Endothelial cell (in vitro differentiated cells): ENCODE results near the gene ADAMTS2. TPM values are rescaled to one million over a fixed set of nuclear protein-coding genes. Genes with fewer than 3 reads are reported as not detected.

Source experiments
- DNase-seq: peaks from one replicate; pipeline ENCODE4 v3.0.0; 2021; ENCODE audit warnings: low spot score
- H3K27ac Mint-ChIP-seq: one replicate; pipeline ENCODE4 v1.8.0; 2021; ENCODE audit warnings: mixed read lengths, inconsistent platforms; ENCODE audit not compliant: unreplicated experiment
- H3K27me3 Mint-ChIP-seq: one replicate; pipeline ENCODE4 v1.8.0; 2021; ENCODE audit warnings: mild to moderate bottlenecking, moderate library complexity, mixed read lengths, inconsistent platforms; ENCODE audit not compliant: unreplicated experiment
- H3K36me3 Mint-ChIP-seq: one replicate; pipeline ENCODE4 v1.8.0; 2021; ENCODE audit warnings: mild to moderate bottlenecking, low read depth, mixed read lengths, inconsistent platforms; ENCODE audit not compliant: unreplicated experiment
- H3K4me1 Mint-ChIP-seq: one replicate; pipeline ENCODE4 v1.8.0; 2021; ENCODE audit warnings: mild to moderate bottlenecking, mixed read lengths, inconsistent platforms; ENCODE audit not compliant: unreplicated experiment
- H3K4me3 Mint-ChIP-seq: one replicate; pipeline ENCODE4 v1.8.0; 2021; ENCODE audit warnings: mild to moderate bottlenecking, mixed read lengths, inconsistent platforms; ENCODE audit not compliant: unreplicated experiment
- H3K9me3 Mint-ChIP-seq: one replicate; pipeline ENCODE4 v1.8.0; 2021; ENCODE audit warnings: mixed read lengths, inconsistent platforms; ENCODE audit not compliant: unreplicated experiment
- CTCF ChIP-seq: fragments of 200-600 bp; sonication (generic); IDR thresholded peaks from one replicate; pipeline ENCODE4 v1.5.0; 2021; ENCODE audit warnings: antibody characterized with exemption; ENCODE audit not compliant: unreplicated experiment
- total RNA-seq: library from RNA; stranded (reverse); fragmentation: NEBNext Ultra II Directional; extraction: Animal tissue kit (Norgen Biotek cat#: 25700); gene quantifications from one replicate; pipeline ENCODE4 v1.2.1, GENCODE V29; 2021; ENCODE audit not compliant: unreplicated experiment

Gene ADAMTS2
- total RNA-seq, 1 donor from 2014 or later, result 1.5 TPM

GRCh38 chr5:179361037-179361603 is 15.9 kb upstream of the ADAMTS2 start:
- H3K4me1 Mint-ChIP-seq, result no peaks in the 10 kb centered on the region
- TF ChIP-seq CTCF, result no peak
- H3K36me3 Mint-ChIP-seq, result no peaks in the 10 kb centered on the region
- no peak for DNase-seq
- H3K27me3 Mint-ChIP-seq, result peaks cover 2% of the 10 kb centered on the region
- no peaks in the 10 kb centered on the region for H3K9me3 Mint-ChIP-seq
- no peak overlapping the region for H3K4me3 Mint-ChIP-seq
- no peak overlapping the region for H3K27ac Mint-ChIP-seq

DNA sequence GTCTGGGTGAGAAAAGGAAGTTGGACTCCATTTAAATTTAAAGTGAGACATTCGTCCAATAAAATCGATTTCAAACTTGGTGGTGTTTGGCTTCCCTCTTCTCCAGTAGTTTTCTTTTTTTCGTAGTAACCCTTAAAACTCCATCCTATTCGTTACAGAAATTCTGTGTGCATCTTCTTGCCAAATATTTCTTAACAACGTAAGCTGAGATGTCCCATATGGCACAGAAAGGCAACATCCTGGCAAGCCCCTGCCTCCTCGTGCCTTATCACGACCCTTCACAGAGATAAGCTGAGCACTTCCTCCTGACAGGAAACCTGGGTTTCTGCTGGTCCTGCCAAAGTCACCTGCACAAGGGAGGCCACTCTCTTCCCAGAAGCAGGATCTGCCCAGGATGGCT is 11.8 kb upstream of the ADAMTS2 start:
- no peak for DNase-seq
- TF ChIP-seq CTCF, result no peak
- Mint-ChIP-seq H3K36me3 (no peaks in the 10 kb centered on the region), H3K27ac (no peak overlapping the region), H3K9me3 (no peaks in the 10 kb centered on the region), H3K4me1 (no peaks in the 10 kb centered on the region), H3K4me3 (no peak overlapping the region), H3K27me3 (peaks cover under 1% of the 10 kb centered on the region)

- no peak for TF ChIP-seq CTCF
- no peak overlapping the region for H3K27ac Mint-ChIP-seq
- DNase-seq, result no peak
- no peak overlapping the region for H3K4me3 Mint-ChIP-seq
- no peaks in the 10 kb centered on the region for H3K27me3 Mint-ChIP-seq
- H3K4me1 Mint-ChIP-seq, result no peaks in the 10 kb centered on the region
- no peaks in the 10 kb centered on the region for H3K36me3 Mint-ChIP-seq
- no peaks in the 10 kb centered on the region for H3K9me3 Mint-ChIP-seq
These were observed 11.0 kb upstream of the ADAMTS2 start for GRCh38 chr5:179355976-179356974.

DNA sequence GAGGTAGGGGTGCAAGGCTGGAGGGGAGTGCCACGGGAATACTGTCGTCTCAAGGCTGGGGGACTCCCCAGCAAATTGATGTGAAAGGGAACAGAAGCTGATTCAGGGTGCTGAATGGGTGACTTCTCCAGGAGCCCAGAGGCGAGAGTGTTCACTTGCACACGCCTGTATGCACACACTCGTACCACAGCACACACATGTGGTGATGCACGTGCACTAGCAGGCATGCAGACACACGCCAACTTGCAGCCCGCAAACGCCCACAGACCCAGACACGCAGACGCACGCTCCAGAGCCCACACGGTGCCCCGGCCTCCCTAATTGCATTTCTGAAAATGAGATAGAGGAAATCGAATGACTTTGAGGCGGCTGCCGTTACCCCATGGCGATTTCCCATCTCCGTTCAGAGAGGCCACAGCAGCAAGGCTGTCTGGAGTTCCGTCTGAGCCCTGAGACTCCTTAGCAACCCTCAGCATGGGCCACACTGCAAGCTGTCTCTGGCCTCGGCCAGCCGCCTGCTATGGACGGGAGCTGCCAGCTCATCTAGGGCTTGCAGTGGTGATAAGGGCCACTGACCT is 9.1 kb upstream of the ADAMTS2 start:
- H3K4me1 Mint-ChIP-seq, result no peaks in the 10 kb centered on the region
- peaks cover 5% of the 10 kb centered on the region for H3K27me3 Mint-ChIP-seq
- TF ChIP-seq CTCF, result no peak
- H3K9me3 Mint-ChIP-seq, result no peaks in the 10 kb centered on the region
- no peak overlapping the region for H3K4me3 Mint-ChIP-seq
- DNase-seq, result no peak
- H3K36me3 Mint-ChIP-seq, result no peaks in the 10 kb centered on the region
- no peak overlapping the region for H3K27ac Mint-ChIP-seq
